NCI-H146 (cell line): Measurements from ENCODE around the gene PUSL1.

Source experiments
- DNase-seq: peaks from one replicate; lab custom pipeline; 2025; lab: John Stamatoyannopoulos, UW

Gene PUSL1

GRCh38 chr1:1340791-1341548 lies 32.6 kb downstream of the PUSL1 start:
- DNase-seq: no peak

- DNase-seq: no peak
Measured at GRCh38 chr1:1341549-1342021, 33.2 kb downstream of the PUSL1 start.

GRCh38 chr1:1342061-1342562 lies 33.7 kb downstream of the PUSL1 start:
- DNase-seq: no peak

- no peak for DNase-seq
Measured at GRCh38 chr1:1342584-1343115, 34.3 kb downstream of the PUSL1 start.

GRCh38 chr1:1343811-1344421 lies 35.5 kb downstream of the PUSL1 start:
- no peak for DNase-seq

GRCh38 chr1:1344655-1345361 lies 36.4 kb downstream of the PUSL1 start:
- no peak for DNase-seq

GRCh38 chr1:1345384-1345783 lies 37.0 kb downstream of the PUSL1 start:
- DNase-seq: no peak

- DNase-seq: no peak
Measured at GRCh38 chr1:1345860-1346500, 37.6 kb downstream of the PUSL1 start.

GRCh38 chr1:1346501-1346890 lies 38.1 kb downstream of the PUSL1 start:
- DNase-seq: no peak

GRCh38 chr1:1347026-1347595 lies 38.7 kb downstream of the PUSL1 start:
- DNase-seq: no peak

GRCh38 chr1:1347663-1348419 lies 39.4 kb downstream of the PUSL1 start:
- DNase-seq: no peak

- peak; percentile 43 for DNase-seq
Measured at GRCh38 chr1:1348420-1349255, 40.2 kb downstream of the PUSL1 start.

- DNase-seq: peak; percentile 59
Measured at GRCh38 chr1:1349256-1350012, 41.0 kb downstream of the PUSL1 start, which contains the start of gene DVL1. Gene DVL1, minus strand, starts transcription at chr1:1349418. Its CDS starts 353 bp downstream, at chr1:1349065.

- no peak for DNase-seq
Measured at GRCh38 chr1:1351511-1352427, 43.4 kb downstream of the PUSL1 start.

GRCh38 chr1:1352786-1353388 lies 44.5 kb downstream of the PUSL1 start:
- no peak for DNase-seq

GRCh38 chr1:1353389-1354151 lies 45.2 kb downstream of the PUSL1 start:
- no peak for DNase-seq
